Left lung (tissue), 14 donors: Measurements from ENCODE around the gene DMD. TPM values are rescaled to one million over a fixed set of nuclear protein-coding genes. Genes with fewer than 3 reads are reported as not detected.

Source experiments
- ATAC-seq: fragments of 200-7000 bp; cut with Tn5 transposase; one replicate; pipeline ENCODE4 v1.9.1; 2020; ENCODE audit warnings: moderate library complexity
- DNase-seq, 4 donors: peaks; one replicate each; pipeline ENCODE4 v3.0.0-alpha.2; 2013 to 2020
- H3K27ac ChIP-seq, 2 donors: fragments of 200-600 bp; sonication (generic) in 1 of 2; one replicate each; pipeline versions ENCODE4 v1.5.0 to v1.8.0; 2020 to 2021
- H3K27me3 ChIP-seq, 2 donors: fragments of 200-600 bp; sonication (generic) in 1 of 2; one replicate each; pipeline versions ENCODE4 v1.5.0 to v1.8.0; 2020 to 2021
- H3K36me3 ChIP-seq, 2 donors: fragments of 200-600 bp; sonication (generic) in 1 of 2; one replicate each; pipeline versions ENCODE4 v1.5.0 to v1.8.0; 2020 to 2021
- H3K4me1 ChIP-seq, 2 donors: fragments of 200-600 bp; one replicate each; pipeline ENCODE4 v1.8.0; 2021
- H3K4me3 ChIP-seq, 2 donors: fragments of 200-600 bp; sonication (generic) in 1 of 2; one replicate each; pipeline versions ENCODE4 v1.5.0 to v1.8.0; 2020 to 2021; ENCODE audit warnings: mild to moderate bottlenecking in 1 of 2
- H3K9me3 ChIP-seq, 2 donors: fragments of 200-600 bp; sonication (generic) in 1 of 2; one replicate each; pipeline versions ENCODE4 v1.5.0 to v1.8.0; 2020 to 2021
- CTCF ChIP-seq, 2 donors: fragments of 200-600 bp; sonication (generic) in 1 of 2; IDR thresholded peaks; one replicate each; pipeline versions ENCODE4 v1.5.0 to v1.8.0; 2021; ENCODE audit warnings: antibody characterized with exemption in 2 of 2
- intact Hi-C, 2 donors: fragments of 100-400 bp; cut with DNase I; formaldehyde crosslinking; loops; one replicate each; pipeline versions ENCODE4 v1.11.2 to v1.14.2; 2022
- long read RNA-seq, 12 donors: library from polyadenylated mRNA in 2 of 12; unstranded in 2 of 12; transcript quantifications; one replicate each; pipeline ENCODE4 v2.0.0 and lab custom pipeline, GENCODE V29; 2019 to 2026
- polyA plus RNA-seq, 6 donors: library from polyadenylated mRNA; unstranded; fragments of 120-200 nt; gene quantifications; one replicate each; pipeline ENCODE4 v1.2.1, GENCODE V29; 2013; ENCODE audit not compliant: insufficient read length in 6 of 6
- total RNA-seq, 2 donors: library from RNA; stranded (reverse); fragmentation: NEBNext Ultra II Directional; extraction: Animal tissue kit (Norgen Biotek cat#: 25700); gene quantifications; one replicate each; pipeline ENCODE4 v1.2.1, GENCODE V29; 2021
- donor health status: DM: no; HTN: yes; CAD: no.
- donor health status: DM: no; HTN: no; CAD: no.

Gene DMD
- total RNA-seq: 10 to 100 TPM; 16.6 to 17.2 TPM
- 10 to 100 TPM; 34.9 to 68.8 (median 57.3) TPM for polyA plus RNA-seq
- long read RNA-seq, donor 1, partial matches to known transcripts: 19 of 22 reads
- long read RNA-seq, donor 1, other reads (novel, unspliced or antisense): 0 of 22 reads
- long read RNA-seq, donor 2, full-length matches to known transcripts: 5 of 5 reads
- long read RNA-seq, donor 2, partial matches to known transcripts: 0 of 5 reads
- long read RNA-seq, donor 2, other reads (novel, unspliced or antisense): 0 of 5 reads
- long read RNA-seq, donor 3, full-length matches to known transcripts: 5 of 5 reads
- long read RNA-seq, donor 3, partial matches to known transcripts: 0 of 5 reads
- long read RNA-seq, donor 3, other reads (novel, unspliced or antisense): 0 of 5 reads
- long read RNA-seq, donor 4, partial matches to known transcripts: 0 of 1 reads
- long read RNA-seq, donor 4, other reads (novel, unspliced or antisense): 1 of 1 reads
- long read RNA-seq, donor 5: 0 reads
- long read RNA-seq, donor 6, full-length matches to known transcripts: 6 of 6 reads
- long read RNA-seq, donor 6, partial matches to known transcripts: 0 of 6 reads
- long read RNA-seq, donor 6, other reads (novel, unspliced or antisense): 0 of 6 reads
- long read RNA-seq, donor 7, partial matches to known transcripts: 0 of 1 reads
- long read RNA-seq, donor 7, other reads (novel, unspliced or antisense): 0 of 1 reads
- long read RNA-seq, donor 8, partial matches to known transcripts: 0 of 3 reads
- long read RNA-seq, donor 8, other reads (novel, unspliced or antisense): 0 of 3 reads
- long read RNA-seq, donor 9: 0 reads
- long read RNA-seq, donor 10, partial matches to known transcripts: 0 of 2 reads
- long read RNA-seq, donor 10, other reads (novel, unspliced or antisense): 2 of 2 reads
- long read RNA-seq, donor 11, partial matches to known transcripts: 7 of 10 reads
- long read RNA-seq, donor 11, other reads (novel, unspliced or antisense): 0 of 10 reads
- long read RNA-seq, donor 12, partial matches to known transcripts: 0 of 3 reads
- long read RNA-seq, donor 12, other reads (novel, unspliced or antisense): 0 of 3 reads

- H3K4me1 ChIP-seq: no peaks in the 10 kb centered on the region
- peak; percentile 92 for ATAC-seq
- no peaks in the 10 kb centered on the region for H3K36me3 ChIP-seq
- DNase-seq: peak in 3 of 4 donors; percentile 2 to 34 (median 19)
- H3K9me3 ChIP-seq: no peaks in the 10 kb centered on the region
- no peaks in the 10 kb centered on the region for H3K27me3 ChIP-seq
- TF ChIP-seq CTCF (IDR thresholded peaks at IDR 0.05): no peak
- H3K4me3 ChIP-seq: peak within 1 kb of the TSS; percentile 15 to 29
- peak within 1 kb of the TSS in 1 of 2 donors; percentile 37 for H3K27ac ChIP-seq
- intact Hi-C loops: no loop called here
Measured at GRCh38 chrX:33211356-33212260, at the start of gene DMD. Gene DMD, minus strand, starts transcription at chrX:33211549. Its CDS starts 237 bp downstream, at chrX:33211312.

DNA sequence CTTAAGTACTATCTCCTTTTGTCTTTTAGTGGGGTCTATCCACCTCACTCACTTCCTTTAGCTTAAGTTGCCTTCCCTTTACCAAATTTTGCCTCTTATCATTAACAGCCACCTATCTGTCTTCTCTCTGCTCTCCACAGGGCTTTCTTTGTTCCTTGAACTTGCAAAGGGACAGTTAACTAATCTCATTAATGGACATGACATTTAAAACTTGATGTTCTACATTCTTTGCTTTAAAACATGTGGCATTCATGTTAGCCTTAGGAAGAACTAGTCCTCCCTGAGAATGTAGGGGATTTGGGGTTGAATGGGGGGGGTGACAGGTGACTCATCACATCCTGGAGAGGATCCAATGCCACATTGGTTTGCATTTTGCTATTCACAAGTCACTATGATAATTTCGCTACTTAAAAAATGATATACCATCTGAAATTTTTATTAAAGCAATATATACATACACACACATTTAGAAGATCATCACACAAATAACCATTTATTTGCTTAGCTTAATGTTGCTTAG is 41.0 kb upstream of the DMD start:
- no peak overlapping the region for H3K4me3 ChIP-seq
- ATAC-seq: no peak
- intact Hi-C loops: no loop called here
- H3K27me3 ChIP-seq: no peaks in the 10 kb centered on the region
- DNase-seq: no peak
- H3K27ac ChIP-seq: no peak overlapping the region
- no peaks in the 10 kb centered on the region for H3K9me3 ChIP-seq
- H3K36me3 ChIP-seq: no peaks in the 10 kb centered on the region
- H3K4me1 ChIP-seq: no peaks in the 10 kb centered on the region
- TF ChIP-seq CTCF (IDR thresholded peaks at IDR 0.05): no peak

DNA sequence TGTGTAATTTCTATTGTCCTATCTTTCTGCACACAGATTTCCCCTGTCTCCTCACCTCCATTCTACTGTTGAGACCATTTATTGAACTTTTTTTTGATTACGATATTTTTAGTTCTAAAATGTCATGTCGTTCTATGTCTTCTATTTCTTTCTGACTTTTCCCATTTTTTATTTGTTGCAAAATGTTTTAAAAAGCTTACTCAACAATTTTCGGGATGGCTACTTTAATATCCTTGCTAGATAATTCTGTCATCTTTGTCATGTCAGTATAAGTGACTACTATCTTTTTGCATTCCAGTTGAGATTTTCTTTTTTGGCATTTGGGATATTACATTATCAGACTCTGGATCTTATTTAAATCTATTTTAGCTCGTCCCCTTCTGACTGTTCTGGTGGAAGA is 7.5 kb upstream of the DMD start:
- no peaks in the 10 kb centered on the region for H3K9me3 ChIP-seq
- intact Hi-C loops: no loop called here
- H3K27ac ChIP-seq: no peak overlapping the region
- TF ChIP-seq CTCF (IDR thresholded peaks at IDR 0.05): no peak
- no peaks in the 10 kb centered on the region for H3K4me1 ChIP-seq
- DNase-seq: no peak
- no peak for ATAC-seq
- H3K27me3 ChIP-seq: no peaks in the 10 kb centered on the region
- H3K4me3 ChIP-seq: no peak overlapping the region
- H3K36me3 ChIP-seq: no peaks in the 10 kb centered on the region

- H3K27me3 ChIP-seq: no peaks in the 10 kb centered on the region
- intact Hi-C loops: no loop called here
- DNase-seq (no peak), ATAC-seq (no peak)
- H3K9me3 ChIP-seq: no peaks in the 10 kb centered on the region
- peak overlapping the region in 1 of 2 donors; percentile 37 for H3K27ac ChIP-seq
- H3K36me3 ChIP-seq: no peaks in the 10 kb centered on the region
- TF ChIP-seq CTCF (IDR thresholded peaks at IDR 0.05): no peak
- H3K4me3 ChIP-seq: peak overlapping the region; percentile 15 to 29
- no peaks in the 10 kb centered on the region for H3K4me1 ChIP-seq
Measured at GRCh38 chrX:33210156-33210555, 1.2 kb downstream of the DMD start.
